Measurements from ENCODE around the gene ETFA. TPM values are rescaled to one million over a fixed set of nuclear protein-coding genes. Genes with fewer than 3 reads are reported as not detected.
"Not testable (repeated sequence)": the region's sequence is repeated elsewhere in the genome, so short reads cannot be mapped to it uniquely, and the experiment has no call there.

ETFA gene
- total RNA-seq, 1 donor from 2014 or later: 109 TPM

DNA sequence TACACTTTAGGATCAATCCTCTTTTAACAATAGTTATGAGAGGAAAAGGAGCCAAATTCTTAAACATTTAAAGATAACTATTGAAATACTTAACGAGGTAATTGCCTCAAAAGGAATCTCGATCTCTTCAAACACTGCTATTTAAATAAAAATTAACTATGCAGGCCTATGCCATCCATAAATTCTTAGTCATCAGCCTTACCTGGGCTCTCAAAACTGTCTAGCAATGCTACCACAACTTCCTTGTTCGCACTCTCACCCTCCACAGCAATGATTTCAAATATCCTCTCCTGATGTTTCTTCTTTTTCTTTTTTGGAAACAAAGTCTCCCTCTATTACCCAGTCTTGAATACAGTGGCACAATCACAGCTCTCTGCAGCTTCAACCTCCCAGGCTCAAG, 12.3 kb downstream of the ETFA start:
- DNase-seq (ENCODE audit: low read depth, low spot score): no peak
- H3K4me1 Mint-ChIP-seq: no peaks in the 10 kb centered on the region
- no peak overlapping the region for H3K4me3 Mint-ChIP-seq
- H3K27ac Mint-ChIP-seq (ENCODE audit: unreplicated experiment): no peak overlapping the region
- no peaks in the 10 kb centered on the region for H3K9me3 Mint-ChIP-seq
- no peaks in the 10 kb centered on the region for H3K27me3 Mint-ChIP-seq (ENCODE audit: low read depth)
- no peaks in the 10 kb centered on the region for H3K36me3 Mint-ChIP-seq (ENCODE audit: low read depth)
- no peak for TF ChIP-seq CTCF (conservative IDR thresholded peaks at IDR 0.05)

DNA sequence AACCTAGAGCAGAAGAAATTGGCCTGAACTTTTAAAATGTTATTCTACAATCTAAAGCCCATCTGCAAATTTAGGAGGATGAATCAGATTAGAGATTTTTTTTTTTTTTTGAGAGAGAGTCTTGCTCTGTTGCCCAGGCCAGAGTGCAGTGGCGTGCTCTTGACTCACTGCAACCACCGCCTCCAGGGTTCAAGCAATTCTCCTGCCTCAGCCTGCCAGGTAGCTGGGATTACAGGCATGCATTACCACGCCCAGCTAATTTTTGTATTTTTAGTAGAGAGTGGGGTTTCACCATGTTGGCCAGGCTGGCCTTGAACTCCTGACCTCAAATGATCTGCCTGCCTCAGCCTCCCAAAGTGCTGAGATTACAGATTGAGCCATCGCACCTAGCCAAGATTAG, 13.3 kb downstream of the ETFA start:
- not testable (repeated sequence) for DNase-seq (ENCODE audit: low read depth, low spot score); H3K36me3 Mint-ChIP-seq (ENCODE audit: low read depth); H3K4me3 Mint-ChIP-seq; H3K27me3 Mint-ChIP-seq (ENCODE audit: low read depth); H3K27ac Mint-ChIP-seq (ENCODE audit: unreplicated experiment); H3K9me3 Mint-ChIP-seq; H3K4me1 Mint-ChIP-seq

DNA sequence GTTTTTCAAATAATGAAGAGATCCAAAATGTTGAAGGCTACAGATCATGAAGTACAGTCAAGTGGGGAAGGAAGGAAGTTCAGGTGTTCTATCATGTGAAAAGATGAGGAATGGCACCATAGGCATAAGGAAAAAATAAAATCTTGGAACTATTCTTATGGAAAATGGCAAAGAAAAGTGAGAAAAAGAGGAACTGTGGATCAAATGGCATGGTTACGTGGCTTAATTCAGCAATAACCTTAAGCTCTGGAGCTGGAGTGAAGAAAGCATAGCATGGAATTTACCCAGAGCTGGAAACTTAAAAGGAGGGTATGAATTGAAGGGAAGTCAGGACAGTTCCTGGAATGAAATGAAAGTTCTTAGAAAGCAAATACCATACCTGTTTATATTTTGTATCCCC, 14.4 kb downstream of the ETFA start:
- Mint-ChIP-seq H3K9me3 (no peaks in the 10 kb centered on the region), H3K36me3 (ENCODE audit: low read depth) (peaks cover 3% of the 10 kb centered on the region), H3K27ac (ENCODE audit: unreplicated experiment) (no peak overlapping the region), H3K27me3 (ENCODE audit: low read depth) (no peaks in the 10 kb centered on the region), H3K4me3 (no peak overlapping the region), H3K4me1 (no peaks in the 10 kb centered on the region)
- TF ChIP-seq CTCF (conservative IDR thresholded peaks at IDR 0.05): no peak
- no peak for DNase-seq (ENCODE audit: low read depth, low spot score)

- not testable (repeated sequence) for H3K4me3 Mint-ChIP-seq; H3K4me1 Mint-ChIP-seq; DNase-seq (ENCODE audit: low read depth, low spot score); H3K9me3 Mint-ChIP-seq; H3K27me3 Mint-ChIP-seq (ENCODE audit: low read depth); H3K27ac Mint-ChIP-seq (ENCODE audit: unreplicated experiment); H3K36me3 Mint-ChIP-seq (ENCODE audit: low read depth)
Measured at GRCh38 chr15:76294463-76294862, 16.8 kb downstream of the ETFA start.

GRCh38 chr15:76293361-76293760, 17.9 kb downstream of the ETFA start:
- Mint-ChIP-seq H3K27ac (ENCODE audit: unreplicated experiment) (no peak overlapping the region), H3K36me3 (ENCODE audit: low read depth) (peaks cover 9% of the 10 kb centered on the region), H3K27me3 (ENCODE audit: low read depth) (no peaks in the 10 kb centered on the region), H3K4me3 (no peak overlapping the region), H3K4me1 (no peaks in the 10 kb centered on the region), H3K9me3 (no peaks in the 10 kb centered on the region)
- DNase-seq (ENCODE audit: low read depth, low spot score): no peak
- no peak for TF ChIP-seq CTCF (conservative IDR thresholded peaks at IDR 0.05)

DNA sequence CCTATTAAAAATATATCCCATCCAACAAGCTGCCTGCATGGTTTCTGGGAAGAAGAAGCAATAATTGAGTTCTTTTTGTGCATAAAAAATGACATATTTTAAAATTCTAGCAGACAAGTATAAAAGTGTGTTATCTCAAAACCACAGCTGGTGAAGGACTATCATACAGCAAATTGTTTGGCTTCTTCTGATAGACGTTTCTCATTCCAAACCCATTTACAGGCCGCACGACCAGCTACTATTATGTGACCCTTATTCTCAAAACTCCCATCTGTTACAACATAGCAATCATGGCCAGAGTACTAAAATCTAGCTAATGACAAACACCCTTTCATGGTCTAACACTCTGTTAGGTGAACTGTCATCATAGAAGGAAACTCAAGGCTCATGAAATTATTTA, 21.7 kb downstream of the ETFA start:
- no peak for TF ChIP-seq CTCF (conservative IDR thresholded peaks at IDR 0.05)

More for the DNA sequence above, 21.7 kb downstream of the ETFA start:
- DNase-seq (ENCODE audit: low read depth, low spot score): no peak
- Mint-ChIP-seq H3K4me3 (no peak overlapping the region), H3K9me3 (no peaks in the 10 kb centered on the region), H3K36me3 (ENCODE audit: low read depth) (peaks cover 9% of the 10 kb centered on the region), H3K27me3 (ENCODE audit: low read depth) (no peaks in the 10 kb centered on the region), H3K27ac (ENCODE audit: unreplicated experiment) (no peak overlapping the region), H3K4me1 (no peaks in the 10 kb centered on the region)

All from neural crest cell (in vitro differentiated cells).